ENCODE measurements around the gene KCNC1.

- TF ChIP-seq CTCF (IDR thresholded peaks at IDR 0.05), result no peak
- no peak for TF ChIP-seq FOSL2 (IDR thresholded peaks at IDR 0.05; ENCODE audit: borderline replicate concordance, low read depth)
- TF ChIP-seq RAD21 (IDR thresholded peaks at IDR 0.05; ENCODE audit: low read length), result no peak
- no peak for TF ChIP-seq SIN3A (IDR thresholded peaks at IDR 0.05; ENCODE audit: borderline replicate concordance, low read depth, low read length)
- TF ChIP-seq PBX3 (IDR thresholded peaks at IDR 0.05), result no peak
- TF ChIP-seq POLR2AphosphoS5 (IDR thresholded peaks at IDR 0.05; ENCODE audit: low read depth, low read length), result no peak
- TF ChIP-seq REST (IDR thresholded peaks at IDR 0.05; ENCODE audit: low read depth, low read length), result no peak
- TF ChIP-seq TCF12 (IDR thresholded peaks at IDR 0.05), result no peak
- no peak for TF ChIP-seq IRF3 (IDR thresholded peaks at IDR 0.05; ENCODE audit: low read depth, low read length)
Observed at GRCh38 chr11:17718510-17718962, 16.0 kb upstream of the KCNC1 start.

Measured in SK-N-SH (cell line).